GM12891 (cell line): ENCODE results near the gene TNFSF18.

ENCODE experiments used
- POLR2A ChIP-seq: IDR thresholded peaks from 2 replicates; pipeline ENCODE4 v1.6.1; 2011; ENCODE audit warnings: low read depth, low read length, control low read depth
- POLR2AphosphoS5 ChIP-seq: IDR thresholded peaks from 2 replicates; pipeline ENCODE4 v1.6.1; 2011; ENCODE audit warnings: low read depth, low read length, control low read depth
- SPI1 ChIP-seq: IDR thresholded peaks from 2 replicates; pipeline ENCODE4 v1.6.1; 2011; ENCODE audit warnings: low read depth, low read length, control low read depth
- TAF1 ChIP-seq: IDR thresholded peaks from 2 replicates; pipeline ENCODE4 v1.6.1; 2011; ENCODE audit warnings: low read depth, low read length, control low read depth

DNA sequence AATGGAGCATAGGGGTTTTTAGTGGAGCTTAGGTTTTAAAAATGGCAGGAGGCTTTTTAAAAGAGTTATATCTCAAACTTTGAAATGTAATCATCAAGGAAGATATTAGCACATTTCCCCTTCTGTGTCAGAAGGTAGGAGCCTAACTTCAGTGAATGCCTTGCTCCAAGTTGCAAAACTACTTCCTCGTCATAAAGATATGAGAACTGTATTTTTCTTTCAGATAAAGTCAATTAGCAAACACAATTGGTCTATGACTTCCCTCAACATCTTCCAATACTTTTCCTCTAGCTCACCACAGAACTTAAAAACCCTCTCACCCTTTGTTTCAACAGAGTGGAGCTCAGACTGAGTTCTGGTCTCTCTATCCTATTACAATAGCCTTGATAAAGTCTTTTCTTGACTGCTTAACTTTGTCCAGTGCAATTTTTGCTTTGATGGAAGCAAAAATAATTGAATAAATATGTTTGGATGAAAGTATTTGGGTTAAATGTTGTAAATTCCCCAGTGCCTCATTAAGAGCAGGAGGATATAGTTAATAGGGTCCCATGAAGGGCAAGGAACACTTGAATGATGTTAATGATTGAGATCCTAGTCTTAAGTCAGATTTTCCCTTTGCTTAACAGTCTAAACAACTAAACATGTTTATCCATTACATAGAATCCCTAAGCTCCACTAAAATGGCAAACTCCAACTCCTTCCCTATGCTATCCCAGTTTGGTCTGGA, 58.9 kb downstream of the TNFSF18 start:
- TF ChIP-seq POLR2A (no peak), POLR2AphosphoS5 (no peak), TAF1 (no peak), SPI1 (no peak)
